ENCODE measurements around the gene ARPC1A.

The ARPC1A gene

GRCh38 chr7:99355098-99355497 lies 29.4 kb downstream of the ARPC1A start:
- no peak for TF ChIP-seq SIN3A (IDR thresholded peaks at IDR 0.05; ENCODE audit: borderline replicate concordance, insufficient read depth, low read length)
- TF ChIP-seq FOXP2 (optimal IDR thresholded peaks at IDR 0.05; ENCODE audit: borderline replicate concordance, extremely low read depth, extremely low read length, insufficient read depth) = no peak

GRCh38 chr7:99357701-99358490 lies 32.2 kb downstream of the ARPC1A start:
- TF ChIP-seq FOXP2 (optimal IDR thresholded peaks at IDR 0.05; ENCODE audit: borderline replicate concordance, extremely low read depth, extremely low read length, insufficient read depth) = no peak
- no peak for TF ChIP-seq TAF1 (IDR thresholded peaks at IDR 0.05; ENCODE audit: borderline replicate concordance, insufficient read depth, low read length)
- no peak for TF ChIP-seq POLR2AphosphoS5 (IDR thresholded peaks at IDR 0.05; ENCODE audit: low read depth, low read length)
- no peak for TF ChIP-seq SIN3A (IDR thresholded peaks at IDR 0.05; ENCODE audit: borderline replicate concordance, insufficient read depth, low read length)
- TF ChIP-seq REST (IDR thresholded peaks at IDR 0.05; ENCODE audit: insufficient read depth in 1 of 2, low read depth in 2 of 2, low read length in 2 of 2) = no peak

- TF ChIP-seq SIN3A (IDR thresholded peaks at IDR 0.05; ENCODE audit: borderline replicate concordance, insufficient read depth, low read length) = no peak
- no peak for TF ChIP-seq POLR2AphosphoS5 (IDR thresholded peaks at IDR 0.05; ENCODE audit: low read depth, low read length)
- TF ChIP-seq REST (IDR thresholded peaks at IDR 0.05; ENCODE audit: insufficient read depth in 1 of 2, low read depth in 2 of 2, low read length in 2 of 2) = no peak
- no peak for TF ChIP-seq FOXP2 (optimal IDR thresholded peaks at IDR 0.05; ENCODE audit: borderline replicate concordance, extremely low read depth, extremely low read length, insufficient read depth)
- TF ChIP-seq TAF1 (IDR thresholded peaks at IDR 0.05; ENCODE audit: borderline replicate concordance, insufficient read depth, low read length) = no peak
These were observed 33.9 kb downstream of the ARPC1A start for GRCh38 chr7:99359465-99360154.

GRCh38 chr7:99362801-99363200 lies 37.1 kb downstream of the ARPC1A start:
- TF ChIP-seq FOXP2 (optimal IDR thresholded peaks at IDR 0.05; ENCODE audit: borderline replicate concordance, extremely low read depth, extremely low read length, insufficient read depth) = no peak
- TF ChIP-seq REST (IDR thresholded peaks at IDR 0.05; ENCODE audit: insufficient read depth in 1 of 2, low read depth in 2 of 2, low read length in 2 of 2) = no peak
- TF ChIP-seq SIN3A (IDR thresholded peaks at IDR 0.05; ENCODE audit: borderline replicate concordance, insufficient read depth, low read length) = no peak
- TF ChIP-seq POLR2AphosphoS5 (IDR thresholded peaks at IDR 0.05; ENCODE audit: low read depth, low read length) = no peak
- TF ChIP-seq TAF1 (IDR thresholded peaks at IDR 0.05; ENCODE audit: borderline replicate concordance, insufficient read depth, low read length) = no peak

GRCh38 chr7:99363286-99363685 lies 37.6 kb downstream of the ARPC1A start:
- TF ChIP-seq TAF1 (IDR thresholded peaks at IDR 0.05; ENCODE audit: borderline replicate concordance, insufficient read depth, low read length) = no peak
- no peak for TF ChIP-seq FOXP2 (optimal IDR thresholded peaks at IDR 0.05; ENCODE audit: borderline replicate concordance, extremely low read depth, extremely low read length, insufficient read depth)
- TF ChIP-seq REST (IDR thresholded peaks at IDR 0.05; ENCODE audit: insufficient read depth in 1 of 2, low read depth in 2 of 2, low read length in 2 of 2) = no peak
- no peak for TF ChIP-seq POLR2AphosphoS5 (IDR thresholded peaks at IDR 0.05; ENCODE audit: low read depth, low read length)
- TF ChIP-seq SIN3A (IDR thresholded peaks at IDR 0.05; ENCODE audit: borderline replicate concordance, insufficient read depth, low read length) = no peak
